ENCODE results near the gene HOXB4.
A peak's percentile ranks its signal among the peaks of the same experiment; 100 is the strongest.
"Not testable (repeated sequence)": the region's sequence is repeated elsewhere in the genome, so short reads cannot be mapped to it uniquely, and the experiment has no call there.

The HOXB4 gene

GRCh38 chr17:48546924-48547807 is 31.0 kb downstream of the HOXB4 start:
- no peak for DNase-seq (ENCODE audit: low read depth)

GRCh38 chr17:48546137-48546923 is 31.8 kb downstream of the HOXB4 start:
- no peak for DNase-seq (ENCODE audit: low read depth)

GRCh38 chr17:48545539-48545938 is 32.6 kb downstream of the HOXB4 start:
- no peak for DNase-seq (ENCODE audit: low read depth)

- DNase-seq (ENCODE audit: low read depth) = no peak
Measured at GRCh38 chr17:48545022-48545375, 33.2 kb downstream of the HOXB4 start, which contains the start of gene HOXB2. Gene HOXB2 (minus strand): TSS chr17:48545109. CDS start chr17:48544911, 198 bp downstream.

GRCh38 chr17:48544349-48545021 is 33.7 kb downstream of the HOXB4 start:
- DNase-seq (ENCODE audit: low read depth) = no peak

GRCh38 chr17:48543854-48544348 is 34.2 kb downstream of the HOXB4 start:
- peak; percentile 23 for DNase-seq (ENCODE audit: low read depth)

- peak; percentile 48 for DNase-seq (ENCODE audit: low read depth)
Measured at GRCh38 chr17:48543107-48543853, 34.9 kb downstream of the HOXB4 start.

- no peak for DNase-seq (ENCODE audit: low read depth)
Measured at GRCh38 chr17:48542698-48543106, 35.4 kb downstream of the HOXB4 start.

- no peak for DNase-seq (ENCODE audit: low read depth)
Measured at GRCh38 chr17:48542114-48542656, 36.0 kb downstream of the HOXB4 start.

GRCh38 chr17:48541577-48542113 is 36.5 kb downstream of the HOXB4 start:
- DNase-seq (ENCODE audit: low read depth) = peak; percentile 18

- no peak for DNase-seq (ENCODE audit: low read depth)
Measured at GRCh38 chr17:48541036-48541576, 37.0 kb downstream of the HOXB4 start.

GRCh38 chr17:48540213-48540612 is 37.9 kb downstream of the HOXB4 start:
- DNase-seq (ENCODE audit: low read depth) = no peak

- no peak for DNase-seq (ENCODE audit: low read depth)
Measured at GRCh38 chr17:48539177-48539576, 39.0 kb downstream of the HOXB4 start.

GRCh38 chr17:48537316-48537715 is 40.8 kb downstream of the HOXB4 start:
- no peak for DNase-seq (ENCODE audit: low read depth)

GRCh38 chr17:48535793-48536559 is 42.2 kb downstream of the HOXB4 start:
- not testable (repeated sequence) for DNase-seq (ENCODE audit: low read depth)

GRCh38 chr17:48532261-48532660 is 45.9 kb downstream of the HOXB4 start:
- DNase-seq (ENCODE audit: low read depth) = no peak

GRCh38 chr17:48530887-48531272 is 47.3 kb downstream of the HOXB4 start, which contains the start of gene HOXB1:
Gene HOXB1 (minus strand): TSS chr17:48531011. CDS start chr17:48530904, 107 bp downstream.
- no peak for DNase-seq (ENCODE audit: low read depth)

- no peak for DNase-seq (ENCODE audit: low read depth)
Measured at GRCh38 chr17:48530208-48530886, 47.8 kb downstream of the HOXB4 start.

- no peak for DNase-seq (ENCODE audit: low read depth)
Measured at GRCh38 chr17:48529683-48530009, 48.5 kb downstream of the HOXB4 start.

Data from activated T-cell treated with anti-CD3 and anti-CD28 coated beads for 24 hours (primary cell).